Mammary epithelial cell (primary cell): ENCODE data around the gene RUFY3.

Experiments used
- CTCF ChIP-seq, 2 donors: IDR thresholded peaks in 1 of 2; conservative IDR thresholded peaks in 1 of 2; 2 replicates each; pipeline ENCODE4 v1.5.1; 2011 to 2012; ENCODE audit warnings: inconsistent platforms in 2 of 2, low read length in 2 of 2, mild to moderate bottlenecking in 2 of 2, control low read depth in 1 of 2, low read depth in 1 of 2; ENCODE audit not compliant: insufficient read depth in 1 of 2; ENCODE audit errors: extremely low read depth in 1 of 2
- EZH2 ChIP-seq: IDR thresholded peaks from 2 replicates; pipeline ENCODE4 v1.6.1; 2012; ENCODE audit warnings: low read length, inconsistent platforms, borderline replicate concordance

DNA sequence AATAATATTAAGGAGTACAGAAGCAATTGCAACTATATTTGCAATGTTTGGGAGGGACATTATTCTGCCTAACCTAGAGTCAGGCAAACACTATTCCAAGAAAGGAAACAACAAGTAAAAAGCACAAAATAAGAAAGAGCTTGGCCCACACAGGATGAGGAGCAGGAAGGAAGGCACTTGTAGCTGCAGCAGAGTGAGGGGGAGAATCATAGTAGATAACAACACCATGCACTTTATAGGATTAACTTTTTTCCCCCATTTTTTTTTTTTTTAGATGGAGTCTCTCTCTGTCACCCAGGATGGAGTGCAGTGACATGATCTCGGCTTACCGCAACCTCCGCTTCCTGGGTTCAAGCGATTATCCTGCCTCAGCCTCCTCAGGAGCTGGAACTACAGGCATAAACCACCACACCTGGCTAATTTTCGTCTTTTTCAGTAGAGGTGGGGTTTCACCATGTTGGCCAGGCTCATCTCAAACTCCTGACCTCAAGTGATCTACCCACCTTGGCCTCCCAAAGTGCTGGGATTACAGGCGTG lies 45.1 kb upstream of the RUFY3 start:
- no peak for TF ChIP-seq CTCF (conservative IDR thresholded peaks at IDR 0.05 in 1 of 2, IDR thresholded peaks at IDR 0.05 in 1 of 2; ENCODE audit: extremely low read depth in 1 of 2, insufficient read depth in 1 of 2, low read depth in 1 of 2, low read length in 2 of 2)
- no peak for TF ChIP-seq EZH2
